CD14-positive monocyte (primary cell): ENCODE results near the gene ENPEP. TPM values are rescaled to one million over a fixed set of nuclear protein-coding genes. Genes with fewer than 3 reads are reported as not detected.

Source experiments
- DNase-seq, 3 donors: peaks; one replicate each; pipeline ENCODE4 v3.0.0-alpha.2; 2011 to 2022
- H2AFZ ChIP-seq: 2 replicates; pipeline ENCODE4 v1.6.0; 2012; ENCODE audit warnings: mild to moderate bottlenecking, low read depth, low read length, inconsistent platforms; ENCODE audit not compliant: insufficient read depth, poor library complexity, severe bottlenecking
- H3K27ac ChIP-seq, 2 donors: 1 replicate in 1 of 2; 2 replicates in 1 of 2; pipeline ENCODE4 v1.5.1; 2012 to 2013; ENCODE audit warnings: low read length in 2 of 2, control low read depth in 1 of 2, inconsistent platforms in 1 of 2, low read depth in 1 of 2, mild to moderate bottlenecking in 1 of 2
- H3K27me3 ChIP-seq, 2 donors: one replicate each; pipeline versions ENCODE4 v1.6.0 to v1.6.1; 2011 to 2013; ENCODE audit warnings: low read length in 2 of 2; ENCODE audit not compliant: control insufficient read depth in 2 of 2, insufficient read depth in 2 of 2
- H3K36me3 ChIP-seq, 2 donors: replicated peaks in 1 of 2; 1 replicate in 1 of 2; 2 replicates in 1 of 2; pipeline versions ENCODE4 v1.5.1 to v1.6.1; 2012 to 2013; ENCODE audit warnings: low read length in 2 of 2, control low read depth in 1 of 2, inconsistent platforms in 1 of 2, mild to moderate bottlenecking in 1 of 2; ENCODE audit not compliant: insufficient read depth in 2 of 2, control insufficient read depth in 1 of 2
- H3K4me1 ChIP-seq, 2 donors: 1 replicate in 1 of 2; 2 replicates in 1 of 2; pipeline versions ENCODE4 v1.5.1 to v1.6.1; 2012 to 2013; ENCODE audit warnings: low read length in 2 of 2, control low read depth in 1 of 2, inconsistent platforms in 1 of 2, mild to moderate bottlenecking in 1 of 2, moderate library complexity in 1 of 2; ENCODE audit not compliant: insufficient read depth in 2 of 2, control insufficient read depth in 1 of 2
- H3K4me2 ChIP-seq: replicated peaks from 2 replicates; pipeline ENCODE3; 2012; ENCODE audit warnings: low read length, moderate library complexity, mild to moderate bottlenecking; ENCODE audit not compliant: poor library complexity, severe bottlenecking; ENCODE audit errors: extremely low read depth
- H3K4me3 ChIP-seq, 3 experiments: fragments of 200-600 bp in 1 of 3; sonication (generic) in 1 of 3; replicated peaks in 1 of 3; 1 replicate in 2 of 3; 2 replicates in 1 of 3; pipeline ENCODE4 v1.5.1; 2011 to 2013; ENCODE audit warnings: low read length in 3 of 3, mild to moderate bottlenecking in 3 of 3, control low read depth in 2 of 3, low read depth in 2 of 3, inconsistent platforms in 1 of 3, moderate library complexity in 1 of 3
- H3K79me2 ChIP-seq: 2 replicates; pipeline ENCODE4 v1.6.0; 2012; ENCODE audit warnings: mild to moderate bottlenecking, control low read depth, inconsistent platforms, low read length, moderate library complexity; ENCODE audit not compliant: insufficient read depth
- H3K9ac ChIP-seq: 2 replicates; pipeline ENCODE4 v1.6.0; 2017; ENCODE audit warnings: low read length, mild to moderate bottlenecking; ENCODE audit not compliant: insufficient read depth, poor library complexity, severe bottlenecking
- H3K9me3 ChIP-seq, 2 donors: replicated peaks in 1 of 2; 1 replicate in 1 of 2; 2 replicates in 1 of 2; pipeline versions ENCODE4 v1.5.1 to v1.6.1; 2012 to 2013; ENCODE audit warnings: low read length in 2 of 2, control low read depth in 1 of 2; ENCODE audit not compliant: control insufficient read depth in 1 of 2, insufficient read depth in 1 of 2
- H4K20me1 ChIP-seq: 2 replicates; pipeline ENCODE4 v1.6.0; 2012; ENCODE audit warnings: mild to moderate bottlenecking, low read length, control low read depth, moderate library complexity; ENCODE audit not compliant: insufficient read depth
- H3K27ac Mint-ChIP-seq, 7 donors: one replicate each; pipeline ENCODE4 v1.8.0; 2020; ENCODE audit warnings: mild to moderate bottlenecking in 7 of 7, mixed read lengths in 7 of 7, moderate library complexity in 6 of 7, inconsistent platforms in 2 of 7
- H3K27me3 Mint-ChIP-seq, 3 donors: one replicate each; pipeline ENCODE4 v1.8.0; 2021 to 2022; ENCODE audit warnings: low read depth in 3 of 3, mild to moderate bottlenecking in 3 of 3, mixed read lengths in 3 of 3, moderate library complexity in 3 of 3, inconsistent platforms in 1 of 3
- H3K36me3 Mint-ChIP-seq, 2 donors: one replicate each; pipeline ENCODE4 v1.8.0; 2020; ENCODE audit warnings: mixed read lengths in 2 of 2, inconsistent platforms in 1 of 2, mild to moderate bottlenecking in 1 of 2
- H3K4me1 Mint-ChIP-seq: one replicate; pipeline ENCODE4 v1.8.0; 2020; ENCODE audit warnings: mild to moderate bottlenecking, mixed read lengths
- H3K4me3 Mint-ChIP-seq, 2 donors: one replicate each; pipeline ENCODE4 v1.8.0; 2020; ENCODE audit warnings: mild to moderate bottlenecking in 2 of 2, mixed read lengths in 2 of 2, moderate library complexity in 1 of 2
- H3K9me3 Mint-ChIP-seq, 7 donors: one replicate each; pipeline ENCODE4 v1.8.0; 2020 to 2022; ENCODE audit warnings: mixed read lengths in 7 of 7, mild to moderate bottlenecking in 6 of 7, moderate library complexity in 6 of 7, inconsistent platforms in 2 of 7
- WGBS: methylation state at CpG from one replicate; pipeline ENCODE4 v1.1.5; 2013; ENCODE audit warnings: missing lambda C conversion rate; ENCODE audit not compliant: insufficient coverage; 5-methylcytosine and 5-hydroxymethylcytosine counted together
- intact Hi-C, 2 donors: fragments of 100-400 bp; cut with micrococcal nuclease; formaldehyde crosslinking; loops; one replicate each; pipeline versions ENCODE4 v1.15.0 to v1.15.1; 2023
- polyA plus RNA-seq, 3 donors: library from polyadenylated mRNA; depleted of rRNA in 1 of 3; unstranded in 2 of 3; stranded (reverse) in 1 of 3; fragments of 300-500 nt in 2 of 3; fragments of >200 nt in 1 of 3; fragmentation: Illumina TruSeq in 2 of 3; gene quantifications; 1 replicate in 2 of 3; 2 replicates in 1 of 3; pipeline ENCODE4 v1.2.3, GENCODE V29; 2012 to 2021
- TF ChIP-seq, protein P1 (sequence below): fragments of 200-600 bp; IDR thresholded peaks from one replicate; pipeline ENCODE4 v1.8.0; 2022; ENCODE audit warnings: antibody characterized with exemption, mild to moderate bottlenecking

The ENPEP gene
- polyA plus RNA-seq, 3 donors, result not detected

DNA sequence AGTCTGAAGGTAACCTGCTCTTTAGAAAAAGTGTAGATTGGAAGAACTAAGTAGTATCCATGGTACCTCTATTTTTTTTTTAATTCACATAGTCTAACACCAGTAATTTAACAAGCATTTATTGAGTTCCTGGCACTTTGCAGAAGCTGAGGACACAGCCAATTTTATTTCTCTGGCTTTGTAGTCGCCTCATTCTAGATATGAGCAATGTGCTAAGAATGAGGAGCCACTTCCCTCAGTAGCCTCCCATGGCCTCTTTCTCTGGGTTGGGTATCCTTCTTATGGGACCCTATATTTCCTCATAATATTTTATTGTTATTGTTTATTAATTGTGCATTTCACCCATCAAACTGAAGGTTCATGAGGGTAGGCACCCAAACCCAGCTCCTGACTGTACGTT lies 67.6 kb downstream of the ENPEP start:
- Mint-ChIP-seq H3K4me3 (no peak overlapping the region), H3K27me3 (peaks cover 0 to 5% (median 1%) of the 10 kb centered on the region in 3 donors), H3K36me3 (no peaks in the 10 kb centered on the region), H3K9me3 (peaks cover 0 to 2% (median 1%) of the 10 kb centered on the region in 7 donors), H3K4me1 (no peaks in the 10 kb centered on the region), H3K27ac (no peak overlapping the region)
- Histone ChIP-seq H3K36me3 (no peaks in the 10 kb centered on the region), H3K9me3 (no peaks in the 10 kb centered on the region), H3K4me3 (no peak overlapping the region), H3K4me2 (no peak overlapping the region), H3K79me2 (no peaks in the 10 kb centered on the region), H3K27me3 (no peaks in the 10 kb centered on the region), H3K4me1 (no peaks in the 10 kb centered on the region), H3K27ac (no peak overlapping the region), H3K9ac (no peak overlapping the region), H4K20me1 (no peaks in the 10 kb centered on the region), H2AFZ (no peak overlapping the region)
- DNase-seq, result no peak
- TF ChIP-seq, protein P1, sequence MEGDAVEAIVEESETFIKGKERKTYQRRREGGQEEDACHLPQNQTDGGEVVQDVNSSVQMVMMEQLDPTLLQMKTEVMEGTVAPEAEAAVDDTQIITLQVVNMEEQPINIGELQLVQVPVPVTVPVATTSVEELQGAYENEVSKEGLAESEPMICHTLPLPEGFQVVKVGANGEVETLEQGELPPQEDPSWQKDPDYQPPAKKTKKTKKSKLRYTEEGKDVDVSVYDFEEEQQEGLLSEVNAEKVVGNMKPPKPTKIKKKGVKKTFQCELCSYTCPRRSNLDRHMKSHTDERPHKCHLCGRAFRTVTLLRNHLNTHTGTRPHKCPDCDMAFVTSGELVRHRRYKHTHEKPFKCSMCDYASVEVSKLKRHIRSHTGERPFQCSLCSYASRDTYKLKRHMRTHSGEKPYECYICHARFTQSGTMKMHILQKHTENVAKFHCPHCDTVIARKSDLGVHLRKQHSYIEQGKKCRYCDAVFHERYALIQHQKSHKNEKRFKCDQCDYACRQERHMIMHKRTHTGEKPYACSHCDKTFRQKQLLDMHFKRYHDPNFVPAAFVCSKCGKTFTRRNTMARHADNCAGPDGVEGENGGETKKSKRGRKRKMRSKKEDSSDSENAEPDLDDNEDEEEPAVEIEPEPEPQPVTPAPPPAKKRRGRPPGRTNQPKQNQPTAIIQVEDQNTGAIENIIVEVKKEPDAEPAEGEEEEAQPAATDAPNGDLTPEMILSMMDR, result no peak
- no CpG with 5 or more reads among the region's 2 CpGs for WGBS
- intact Hi-C loops, result no loop called here

DNA sequence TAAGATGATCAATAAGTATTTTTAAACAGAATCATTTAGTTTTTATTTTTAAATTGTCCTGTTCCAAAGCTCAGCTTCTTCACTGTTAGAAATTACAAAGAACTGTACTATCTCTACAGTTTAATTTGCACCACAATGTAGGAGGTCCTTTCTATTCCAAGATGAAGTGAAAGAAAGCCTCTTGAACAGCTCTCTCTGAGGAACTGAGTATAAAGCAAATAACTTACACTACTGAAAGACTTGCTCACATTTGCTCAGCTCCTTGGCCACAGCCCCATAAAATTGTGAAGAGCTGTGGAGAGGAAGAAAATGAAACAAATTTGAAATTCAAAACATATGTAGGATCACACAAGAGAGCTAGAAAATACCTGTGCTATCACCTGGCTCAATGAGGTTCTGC lies 68.6 kb downstream of the ENPEP start:
- no peaks in the 10 kb centered on the region for H3K27me3 ChIP-seq
- peaks cover 0 to 7% (median 0%) of the 10 kb centered on the region in 3 donors for H3K27me3 Mint-ChIP-seq
- no peak overlapping the region for H3K4me3 ChIP-seq
- H3K36me3 ChIP-seq, result no peaks in the 10 kb centered on the region
- H3K9me3 Mint-ChIP-seq, result peaks cover 0 to 2% (median 0%) of the 10 kb centered on the region in 7 donors
- no peak overlapping the region for H3K4me2 ChIP-seq
- no peak overlapping the region for H3K4me3 Mint-ChIP-seq
- H3K4me1 ChIP-seq, result no peaks in the 10 kb centered on the region
- H3K9me3 ChIP-seq, result no peaks in the 10 kb centered on the region
- H3K4me1 Mint-ChIP-seq, result no peaks in the 10 kb centered on the region
- TF ChIP-seq, protein P1, result no peak
- DNase-seq, result no peak
- no peak overlapping the region for H3K27ac Mint-ChIP-seq
- H3K27ac ChIP-seq, result no peak overlapping the region
- H3K79me2 ChIP-seq, result no peaks in the 10 kb centered on the region
- no peak overlapping the region for H3K9ac ChIP-seq
- H3K36me3 Mint-ChIP-seq, result no peaks in the 10 kb centered on the region
- intact Hi-C loops, result no loop called here
- H2AFZ ChIP-seq, result no peak overlapping the region
- H4K20me1 ChIP-seq, result no peaks in the 10 kb centered on the region
